ENCODE measurements around the gene SP8.
A peak's percentile ranks its signal among the peaks of the same experiment; 100 is the strongest.

SP8 gene

GRCh38 chr7:20783125-20783699 is 3.5 kb downstream of the SP8 start:
- Mint-ChIP-seq H3K27me3 (ENCODE audit: low read depth, poor library complexity) (peaks cover 70% of the 10 kb centered on the region), H3K4me3 (peak overlapping the region; percentile 92), H3K27ac (no peak overlapping the region), H3K36me3 (ENCODE audit: low read depth) (no peaks in the 10 kb centered on the region), H3K9me3 (no peaks in the 10 kb centered on the region), H3K4me1 (peaks cover 78% of the 10 kb centered on the region)
- no peak for DNase-seq
- TF ChIP-seq CTCF (IDR thresholded peaks at IDR 0.05): no peak

GRCh38 chr7:20779041-20779440 is 7.6 kb downstream of the SP8 start:
- DNase-seq: no peak
- Mint-ChIP-seq H3K9me3 (no peaks in the 10 kb centered on the region), H3K36me3 (ENCODE audit: low read depth) (no peaks in the 10 kb centered on the region), H3K27me3 (ENCODE audit: low read depth, poor library complexity) (peaks cover 79% of the 10 kb centered on the region), H3K4me3 (peak overlapping the region; percentile 82), H3K4me1 (peaks cover 75% of the 10 kb centered on the region), H3K27ac (no peak overlapping the region)
- no peak for TF ChIP-seq CTCF (IDR thresholded peaks at IDR 0.05)

- H3K36me3 Mint-ChIP-seq (ENCODE audit: low read depth): no peaks in the 10 kb centered on the region
- H3K4me1 Mint-ChIP-seq: peaks cover 70% of the 10 kb centered on the region
- H3K27me3 Mint-ChIP-seq (ENCODE audit: low read depth, poor library complexity): peaks cover 70% of the 10 kb centered on the region
- peak overlapping the region; percentile 84 for H3K4me3 Mint-ChIP-seq
- H3K27ac Mint-ChIP-seq: no peak overlapping the region
- H3K9me3 Mint-ChIP-seq: no peaks in the 10 kb centered on the region
- TF ChIP-seq CTCF (IDR thresholded peaks at IDR 0.05): peak; percentile 64
- DNase-seq: peak; percentile 86
Measured at GRCh38 chr7:20778063-20778721, 8.5 kb downstream of the SP8 start.

- no peak for DNase-seq
- Mint-ChIP-seq H3K9me3 (no peaks in the 10 kb centered on the region), H3K27me3 (ENCODE audit: low read depth, poor library complexity) (peaks cover 64% of the 10 kb centered on the region), H3K4me1 (peaks cover 63% of the 10 kb centered on the region), H3K36me3 (ENCODE audit: low read depth) (no peaks in the 10 kb centered on the region), H3K27ac (no peak overlapping the region), H3K4me3 (peak overlapping the region; percentile 84)
- TF ChIP-seq CTCF (IDR thresholded peaks at IDR 0.05): no peak
Measured at GRCh38 chr7:20777377-20778062, 9.2 kb downstream of the SP8 start.

- Mint-ChIP-seq H3K27me3 (ENCODE audit: low read depth, poor library complexity) (peaks cover 63% of the 10 kb centered on the region), H3K4me1 (peaks cover 59% of the 10 kb centered on the region), H3K27ac (no peak overlapping the region), H3K36me3 (ENCODE audit: low read depth) (no peaks in the 10 kb centered on the region), H3K9me3 (no peaks in the 10 kb centered on the region), H3K4me3 (peak overlapping the region; percentile 84)
- TF ChIP-seq CTCF (IDR thresholded peaks at IDR 0.05): no peak
- no peak for DNase-seq
Measured at GRCh38 chr7:20776942-20777341, 9.7 kb downstream of the SP8 start.

Measured in nephron progenitor cell (in vitro differentiated cells).